Ovary (tissue), 3 donors: Measurements from ENCODE around the gene DGCR6L.
"Not testable (repeated sequence)": the region's sequence is repeated elsewhere in the genome, so short reads cannot be mapped to it uniquely, and the experiment has no call there.

Experiments
- CTCF ChIP-seq, 3 donors: fragments of 450-650 bp in 2 of 3; fragments of 200-600 bp in 1 of 3; IDR thresholded peaks; one replicate each; pipeline versions ENCODE4 v1.5.1 to v1.8.0; 2016 to 2022; ENCODE audit warnings: antibody characterized with exemption in 3 of 3, mild to moderate bottlenecking in 1 of 3
- POLR2A ChIP-seq: fragments of 450-650 bp; IDR thresholded peaks from one replicate; pipeline ENCODE4 v1.6.1; 2017; ENCODE audit warnings: antibody characterized with exemption, mild to moderate bottlenecking, moderate library complexity
- donor health status: DM: no; HTN: no; CAD: no.

GRCh38 chr22:20269673-20270072 is 50.2 kb downstream of the DGCR6L start:
- not testable (repeated sequence) for TF ChIP-seq CTCF (IDR thresholded peaks at IDR 0.05); POLR2A
